ENCODE measurements around the gene IFFO2.

IFFO2 gene

DNA sequence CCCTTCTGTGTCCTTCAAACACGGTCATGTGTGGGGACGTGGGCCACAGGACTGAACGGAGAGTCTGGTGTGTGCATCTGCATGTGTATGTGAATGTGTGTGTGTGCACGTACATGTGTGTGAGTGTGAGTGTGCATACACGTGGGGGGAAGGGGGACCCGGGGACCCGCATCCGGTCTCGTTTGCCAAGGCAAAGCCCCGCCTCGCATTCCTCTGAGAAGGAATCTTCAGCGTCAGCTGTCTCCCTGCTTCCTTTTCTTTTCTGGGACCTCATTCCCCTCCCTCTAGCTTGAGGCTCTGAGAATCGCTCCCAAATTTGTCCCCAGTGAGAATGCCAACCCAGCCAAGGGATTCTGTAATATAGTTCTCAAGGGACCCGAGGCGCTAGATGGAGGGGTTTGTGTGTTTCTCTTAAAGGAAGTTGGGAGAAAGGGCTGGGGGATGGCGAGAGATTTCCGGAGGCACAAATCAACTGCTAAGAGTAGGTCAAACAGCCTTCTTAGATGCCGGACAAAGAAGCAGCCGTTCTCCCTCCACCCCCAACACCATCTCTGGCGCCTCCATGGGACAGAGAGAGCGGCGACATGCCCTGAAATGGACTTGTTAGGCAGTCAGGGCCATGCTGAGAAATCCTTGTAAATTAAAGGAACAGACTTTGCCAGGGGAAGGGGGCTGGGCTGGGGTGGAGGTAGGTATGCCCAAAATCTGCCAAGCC lies 6.6 kb downstream of the IFFO2 start:
- peak; percentile 76 for DNase-seq

DNA sequence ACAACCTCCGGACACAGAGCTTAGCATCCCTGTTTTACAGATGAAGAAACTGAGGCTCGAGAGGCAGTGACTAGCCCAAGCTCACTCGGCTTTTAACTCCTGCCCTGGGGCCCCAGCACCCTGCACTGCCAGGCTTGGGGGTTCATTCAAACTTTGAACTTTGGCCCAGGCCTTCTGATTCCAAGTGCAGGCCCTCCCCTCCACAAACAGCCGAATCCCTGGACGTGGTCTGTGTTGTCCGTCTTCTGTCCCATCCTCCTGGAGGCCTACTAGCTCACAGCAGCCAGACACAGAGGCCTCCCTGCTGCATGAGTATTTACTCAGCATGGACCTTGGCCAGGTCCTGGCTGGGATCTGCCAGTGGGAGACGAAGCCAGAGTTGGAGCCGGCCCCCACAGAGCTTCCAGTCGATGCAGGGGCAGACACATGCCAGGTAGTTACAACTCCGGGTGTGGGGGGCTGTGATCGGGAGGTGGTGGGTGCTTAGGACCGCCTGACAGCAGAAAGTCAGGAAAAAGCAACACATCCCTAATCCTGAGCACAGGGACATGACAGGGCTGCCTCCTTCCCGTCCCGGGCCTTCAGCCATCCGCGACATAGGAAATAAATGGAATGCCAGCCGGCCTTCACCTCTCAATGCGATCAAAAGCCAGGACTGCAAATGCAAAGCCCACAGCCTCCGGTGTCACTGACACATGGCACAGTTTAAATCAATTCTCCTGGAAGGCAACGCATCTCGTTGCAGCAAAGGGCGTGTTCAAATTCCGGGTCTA lies 7.4 kb downstream of the IFFO2 start:
- DNase-seq = peak; percentile 67

DNA sequence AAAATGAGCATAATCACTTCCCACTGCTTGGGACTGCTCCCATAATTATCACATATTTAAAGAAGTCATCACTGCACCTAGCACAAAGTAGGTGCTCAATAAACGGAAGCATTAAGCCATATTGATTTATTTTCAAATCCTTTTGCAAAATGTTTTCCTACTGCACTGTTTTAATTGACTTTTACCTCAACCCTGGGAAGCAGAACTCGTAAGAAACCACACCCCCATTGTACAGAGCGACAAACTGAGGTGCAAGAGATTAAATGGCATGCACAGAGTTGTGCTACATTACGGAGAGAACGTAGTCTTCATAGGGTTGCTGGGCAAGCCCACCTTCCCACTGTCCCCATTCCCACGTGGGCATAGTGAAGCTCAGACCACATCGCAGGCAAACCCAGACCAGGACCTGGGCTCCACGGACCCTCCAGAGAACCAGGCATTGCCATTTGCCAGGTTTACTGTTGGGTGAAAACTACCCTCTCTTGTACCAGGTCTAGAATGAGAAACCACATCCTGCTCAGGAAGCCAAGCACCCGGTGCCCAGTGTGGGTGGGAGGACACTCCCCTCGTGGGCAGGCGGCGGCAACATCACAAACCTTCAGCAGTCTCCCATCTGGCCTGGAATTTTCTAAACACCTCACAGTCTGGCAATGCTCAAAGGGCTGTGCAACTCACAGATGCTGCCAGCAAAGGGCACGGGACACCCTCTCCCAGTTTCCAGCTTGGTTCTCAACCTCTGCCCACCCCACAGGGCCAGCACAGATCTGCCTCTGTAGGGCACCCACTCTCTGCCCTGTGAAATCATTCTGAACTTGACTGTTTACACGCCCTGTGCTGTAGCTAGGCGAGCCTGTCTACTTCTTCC lies 8.2 kb downstream of the IFFO2 start:
- DNase-seq = no peak

DNA sequence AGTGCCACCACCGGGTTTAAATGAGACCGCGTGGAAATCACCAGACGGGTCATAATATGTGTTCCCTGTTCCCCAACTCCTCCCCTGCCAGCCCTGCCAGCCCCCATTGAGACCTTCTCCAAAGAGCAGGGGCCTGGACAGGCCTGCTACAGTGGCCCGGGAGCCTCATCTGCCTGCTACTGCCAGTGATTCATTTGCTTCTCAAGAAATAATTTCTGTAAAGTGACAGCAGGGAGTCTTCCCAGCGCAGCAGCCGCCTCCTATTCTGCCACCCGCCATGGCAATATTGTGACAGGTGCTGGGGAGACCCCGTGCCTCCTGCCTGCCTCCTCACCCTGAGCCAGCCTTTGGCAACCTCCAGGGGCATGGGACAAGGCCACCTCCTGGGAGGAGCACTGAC lies 8.9 kb downstream of the IFFO2 start:
- no peak for DNase-seq

DNA sequence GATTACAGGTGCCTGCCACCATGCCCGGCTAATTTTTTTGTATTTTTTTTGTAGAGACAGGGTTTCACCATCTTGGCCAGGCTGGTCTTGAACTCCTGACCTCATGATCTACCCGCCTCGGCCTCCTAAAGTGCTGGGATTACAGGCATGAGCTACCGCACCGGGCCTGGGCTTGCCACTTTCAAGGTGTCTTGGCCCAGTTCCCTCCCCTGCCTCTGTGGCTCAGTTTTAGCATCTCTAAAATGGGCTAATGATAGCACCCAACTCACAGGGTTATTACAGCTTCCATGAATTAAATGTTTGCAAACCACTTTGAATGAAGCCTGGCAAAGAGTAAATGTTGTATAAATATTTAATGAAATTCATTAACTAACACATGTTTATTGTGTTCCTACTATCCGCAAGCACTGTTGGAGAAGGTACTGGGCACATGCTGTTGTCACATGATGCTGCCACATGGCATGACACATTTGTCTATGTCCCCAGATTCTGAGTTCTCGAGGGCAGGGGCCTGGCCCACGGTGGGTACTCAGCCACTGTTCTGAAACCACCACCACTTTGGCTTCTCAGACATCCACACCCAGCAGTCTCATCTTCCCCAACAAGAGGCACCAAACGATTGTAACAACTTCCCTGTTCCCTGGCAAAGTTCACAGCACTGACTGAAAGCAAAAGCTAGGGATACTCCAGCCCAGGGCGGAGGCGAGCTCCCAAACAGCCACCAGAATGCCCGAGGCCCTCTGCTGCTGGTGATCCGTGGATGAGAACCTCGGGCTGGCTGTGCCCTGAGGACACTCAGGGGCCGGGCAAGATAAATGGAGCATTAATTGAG lies 9.7 kb downstream of the IFFO2 start:
- DNase-seq = no peak

DNA sequence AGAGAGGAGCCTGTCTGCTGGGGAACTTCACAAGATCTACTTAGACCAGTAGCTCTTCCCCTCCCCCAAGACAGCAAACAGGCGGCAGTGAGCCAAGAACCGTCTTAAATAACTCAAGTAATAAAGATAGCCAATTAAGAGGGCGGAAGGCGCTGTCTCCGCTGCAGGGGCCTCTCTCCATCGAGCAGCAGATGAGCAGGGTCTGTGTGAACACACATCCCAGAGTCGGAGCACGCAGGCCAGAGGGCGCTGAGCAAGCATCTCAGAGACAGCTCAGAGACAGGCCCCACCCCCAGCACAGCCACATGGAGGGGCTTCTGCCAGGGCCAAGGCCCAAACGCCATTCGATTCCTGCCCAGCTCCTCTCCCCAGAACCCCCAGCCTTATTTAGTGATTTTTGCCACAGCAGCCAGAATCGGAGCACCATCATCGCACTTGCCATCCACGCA lies 11.1 kb downstream of the IFFO2 start:
- DNase-seq = peak; percentile 51

DNA sequence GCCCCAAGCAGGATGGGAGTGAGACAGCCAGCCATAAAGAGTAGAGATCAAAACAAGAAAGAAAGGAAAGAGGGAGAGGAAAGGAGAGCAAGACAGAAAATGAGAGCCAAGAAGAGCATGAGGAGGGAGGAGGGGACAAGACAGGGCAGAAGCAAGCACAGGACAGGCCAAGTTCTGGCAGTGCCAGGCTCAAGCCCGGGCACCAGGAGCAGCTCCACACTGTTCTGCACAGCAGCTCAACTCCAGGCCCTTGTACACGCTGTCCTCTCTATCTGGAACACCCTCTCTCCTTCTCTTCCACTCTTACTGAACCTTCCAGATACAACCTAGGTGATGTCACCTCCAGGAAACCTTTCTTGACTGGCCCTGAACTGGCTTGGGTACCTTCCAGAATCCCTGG lies 11.7 kb downstream of the IFFO2 start:
- no peak for DNase-seq

DNA sequence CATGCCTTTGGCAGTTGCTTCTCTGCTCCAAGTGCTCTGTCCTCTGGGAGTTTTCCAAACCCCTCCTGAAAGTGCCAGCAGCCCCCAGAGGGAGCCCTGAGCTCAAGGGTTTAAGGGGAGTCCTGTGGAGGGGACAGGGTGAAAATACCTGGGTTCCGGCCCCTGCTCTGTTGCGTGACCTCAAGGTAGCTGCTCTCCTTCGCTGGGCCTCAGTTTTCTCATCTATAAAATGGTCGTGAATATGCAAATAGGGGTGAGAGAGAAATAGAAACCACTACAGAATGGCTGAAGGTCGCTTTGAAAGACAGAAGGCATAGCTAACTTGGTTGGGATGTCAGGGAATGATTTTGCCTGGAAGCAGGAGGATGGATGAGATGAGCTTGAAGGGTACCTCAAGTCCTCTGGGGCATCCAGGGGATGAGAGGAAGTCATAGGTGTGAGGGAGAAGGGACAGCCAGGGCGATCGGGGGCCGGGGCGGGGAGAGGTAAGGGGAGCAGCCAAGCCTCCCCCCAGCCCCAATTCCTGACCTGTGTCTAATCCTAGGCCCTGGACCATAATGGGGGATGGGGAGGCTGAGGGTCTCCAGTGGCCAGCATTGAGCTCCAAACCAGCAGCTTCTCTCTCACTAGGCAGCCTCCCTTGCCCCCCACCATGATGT lies 12.4 kb downstream of the IFFO2 start:
- no peak for DNase-seq

DNA sequence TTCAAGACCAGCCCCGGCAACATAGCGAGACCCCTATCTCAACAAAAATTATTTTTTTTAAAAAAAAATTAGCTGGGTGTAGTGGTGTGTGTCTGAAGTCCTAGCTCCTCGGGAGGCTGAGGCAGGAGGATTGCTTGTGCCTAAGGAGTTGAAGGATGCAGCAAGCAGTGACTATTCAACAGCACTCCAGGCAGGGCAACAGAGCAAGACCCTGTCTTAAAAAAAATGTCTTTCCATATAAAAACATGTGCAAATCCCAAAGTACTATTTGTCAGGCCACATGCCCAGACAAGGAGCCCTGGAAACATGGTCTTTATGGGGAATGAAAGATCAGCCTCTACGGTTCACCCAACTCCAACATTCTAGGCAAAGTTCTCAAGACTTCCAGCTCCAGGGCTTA lies 13.3 kb downstream of the IFFO2 start:
- DNase-seq = no peak

DNA sequence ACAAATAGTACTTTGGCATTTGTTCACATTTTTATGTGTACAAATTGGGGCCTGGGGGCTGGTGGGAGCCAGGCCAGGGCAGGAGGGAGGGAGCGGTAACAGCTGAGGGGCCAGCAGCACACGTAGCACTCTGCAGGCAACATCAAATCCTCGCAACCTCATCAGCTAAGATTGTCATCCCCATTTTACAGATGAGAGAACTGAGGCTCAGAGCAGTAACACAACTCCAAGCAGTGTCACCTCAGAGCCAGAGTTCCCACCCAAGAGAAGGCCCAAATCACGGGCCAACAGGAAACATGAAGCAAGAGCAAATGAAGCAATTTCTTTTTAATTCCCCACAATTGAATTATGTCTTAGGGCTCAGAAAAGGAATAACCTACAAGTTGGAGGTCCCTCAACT lies 14.1 kb downstream of the IFFO2 start:
- no peak for DNase-seq

DNA sequence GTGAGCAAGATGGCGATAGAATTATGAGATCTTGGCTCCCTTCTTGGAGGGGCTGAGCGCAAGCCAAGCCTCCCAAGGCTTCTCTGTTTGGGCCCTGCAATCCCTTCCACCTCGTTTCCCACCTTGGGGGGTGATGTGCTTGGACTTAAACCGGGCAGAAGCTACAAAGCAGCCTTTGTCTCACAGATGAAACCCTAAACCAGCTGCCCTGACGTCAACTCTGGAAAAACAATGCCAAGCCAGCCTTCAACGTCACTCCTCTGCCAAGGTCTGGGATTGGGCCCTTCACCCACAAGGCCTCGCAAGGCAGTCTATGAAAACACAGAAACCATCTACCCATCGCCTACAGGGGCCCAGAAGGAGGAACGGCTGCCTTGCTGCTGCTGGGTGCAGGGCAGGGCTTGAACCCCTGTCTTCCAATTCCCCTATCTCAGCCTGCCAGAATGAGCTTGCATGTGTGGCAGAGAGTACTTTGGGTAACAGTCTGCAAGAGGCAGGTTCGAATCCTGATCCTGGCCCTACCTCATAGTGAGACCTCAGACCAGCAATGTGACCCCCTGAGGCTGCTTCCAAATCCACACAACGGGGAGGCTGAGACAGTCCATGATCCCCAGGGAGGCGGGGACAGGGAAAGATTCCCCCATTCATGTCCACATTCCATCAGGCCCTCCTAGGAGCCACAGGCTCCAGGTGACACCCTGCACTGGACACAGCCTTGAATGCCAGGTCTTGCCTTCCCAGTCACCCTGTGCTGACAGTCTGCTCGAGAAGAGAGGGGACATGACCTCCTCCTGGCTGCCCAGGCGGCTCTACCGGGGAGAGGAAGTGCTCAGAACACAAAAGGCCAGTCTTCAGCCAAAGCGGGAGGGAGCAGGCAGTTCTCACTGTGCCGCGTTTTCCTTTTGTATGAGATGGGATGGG lies 15.0 kb downstream of the IFFO2 start:
- DNase-seq = no peak

DNA sequence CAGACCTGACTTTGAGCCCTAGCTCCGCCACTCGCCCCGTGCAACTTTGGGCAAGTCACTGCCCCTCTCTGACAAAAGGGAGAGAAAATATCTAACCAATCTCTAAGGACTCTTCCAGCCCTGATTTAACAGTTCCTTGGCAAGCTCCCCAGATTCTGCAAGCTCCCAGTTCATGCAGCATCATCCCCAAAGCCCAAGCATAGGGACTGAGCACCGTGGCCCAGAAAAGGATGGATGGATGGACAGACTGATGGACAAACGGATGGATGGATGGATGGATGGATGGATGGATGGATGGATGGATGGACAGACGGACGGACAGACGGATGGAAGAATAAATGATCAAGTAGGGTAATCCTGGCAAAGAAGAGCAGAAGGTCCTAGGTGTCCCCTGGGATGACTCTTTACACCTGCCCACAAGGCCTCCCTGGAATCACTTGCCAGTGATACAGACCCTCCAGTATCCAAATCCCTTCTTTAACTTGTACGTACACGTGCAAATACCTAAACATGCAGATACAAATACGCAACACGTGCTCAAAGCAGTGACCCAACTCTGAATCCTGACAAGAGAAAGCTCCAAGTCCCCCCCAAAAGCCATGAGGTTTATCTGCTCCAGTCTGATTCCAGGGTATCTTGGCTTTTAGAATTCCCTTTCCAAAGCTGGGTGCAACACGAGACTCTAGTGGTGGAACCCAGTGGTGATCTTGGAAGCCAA lies 16.0 kb downstream of the IFFO2 start:
- DNase-seq = no peak

DNA sequence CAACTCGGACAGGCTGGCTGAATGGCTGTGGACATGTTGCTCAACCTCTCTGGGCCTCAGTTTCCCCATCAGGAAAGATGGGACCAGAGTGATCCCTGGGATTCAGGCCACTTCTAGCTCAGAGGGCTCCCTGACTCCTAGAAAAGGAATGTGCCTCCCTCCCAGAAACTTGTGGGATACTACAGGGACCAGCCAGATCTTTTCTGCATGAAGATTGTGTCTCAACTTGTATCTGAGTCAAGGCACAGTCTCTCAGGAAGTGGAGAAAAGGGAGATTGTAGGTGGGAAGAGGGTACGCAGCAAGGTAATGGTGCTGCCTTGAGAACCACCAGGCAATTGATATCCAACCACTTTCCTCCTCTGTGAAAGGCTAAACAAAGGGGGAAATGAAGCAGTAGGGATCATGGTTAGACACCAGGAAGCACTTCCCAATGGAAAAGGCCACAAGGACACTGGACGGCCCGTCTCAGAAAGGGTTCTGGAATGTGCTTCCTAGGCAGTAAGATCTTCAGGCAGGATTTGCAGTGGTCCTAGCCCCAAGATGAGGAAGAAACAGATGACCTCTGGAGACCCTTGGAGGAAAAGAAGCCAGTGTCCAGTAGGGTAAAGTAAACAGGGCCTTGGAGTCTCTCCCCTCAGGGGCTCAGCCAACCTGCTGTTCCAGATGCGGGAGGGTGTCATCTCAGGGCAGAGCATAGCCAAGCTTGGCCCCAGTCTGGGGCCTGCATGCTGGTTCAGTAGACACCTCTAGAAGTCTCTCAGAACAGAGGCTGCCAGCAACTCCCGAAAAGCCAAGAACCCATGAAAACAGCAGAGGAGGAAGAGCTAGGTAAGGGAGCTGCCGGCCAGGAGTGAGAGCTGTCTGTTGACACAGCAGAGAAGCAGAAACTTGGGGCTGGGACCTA lies 16.8 kb downstream of the IFFO2 start:
- DNase-seq = no peak

DNA sequence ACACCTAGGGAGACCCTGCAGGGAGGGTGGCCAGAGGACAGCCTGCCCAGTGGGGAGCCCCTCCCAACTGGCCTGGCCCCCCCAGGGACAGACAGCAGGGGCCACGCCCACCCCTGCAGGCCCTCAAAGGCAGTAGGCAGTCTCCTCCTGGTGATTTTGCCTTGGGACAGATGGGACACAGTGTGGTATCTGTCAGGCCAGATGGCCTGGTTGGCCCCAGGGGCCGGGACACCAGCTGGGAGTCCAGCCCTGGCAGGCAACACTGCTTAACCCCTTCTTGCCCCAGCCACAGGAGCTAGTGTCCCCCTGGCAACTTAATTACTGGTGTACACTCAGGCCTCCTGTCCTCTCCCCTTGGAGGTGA lies 17.8 kb downstream of the IFFO2 start:
- DNase-seq = no peak

DNA sequence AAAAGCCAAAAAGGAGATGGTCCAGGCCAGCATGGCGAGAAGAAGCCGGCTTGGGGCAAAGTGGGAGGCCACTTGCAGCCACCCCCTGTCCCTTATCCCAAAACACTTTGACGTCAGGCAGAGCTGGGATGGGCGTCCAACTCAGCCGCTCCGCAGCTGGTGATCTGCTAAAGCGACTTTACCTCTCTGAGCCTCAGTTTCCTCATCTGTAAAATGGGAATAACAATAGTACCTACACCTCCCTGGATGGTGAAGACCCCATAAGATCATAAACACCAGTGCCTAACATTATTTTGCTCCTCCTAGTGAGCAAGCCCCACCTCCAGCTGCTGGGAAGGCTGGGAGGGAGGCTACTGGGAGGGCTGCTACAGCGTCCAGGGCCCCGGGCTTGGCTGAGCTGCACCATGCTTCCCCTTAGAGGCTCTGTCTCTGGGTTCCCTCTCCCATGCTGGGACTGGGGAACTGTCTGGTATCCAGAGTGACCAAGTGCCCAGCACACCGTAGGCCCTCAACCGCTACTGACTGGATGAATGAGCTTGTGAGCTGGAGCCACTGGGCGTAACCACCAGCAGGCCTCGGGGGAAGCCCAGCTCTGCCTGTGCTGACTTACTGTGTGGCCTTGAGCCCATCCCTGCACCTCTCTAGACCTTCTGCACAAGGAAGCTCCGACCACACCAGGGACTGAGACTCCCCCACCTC lies 18.3 kb downstream of the IFFO2 start:
- DNase-seq = no peak

DNA sequence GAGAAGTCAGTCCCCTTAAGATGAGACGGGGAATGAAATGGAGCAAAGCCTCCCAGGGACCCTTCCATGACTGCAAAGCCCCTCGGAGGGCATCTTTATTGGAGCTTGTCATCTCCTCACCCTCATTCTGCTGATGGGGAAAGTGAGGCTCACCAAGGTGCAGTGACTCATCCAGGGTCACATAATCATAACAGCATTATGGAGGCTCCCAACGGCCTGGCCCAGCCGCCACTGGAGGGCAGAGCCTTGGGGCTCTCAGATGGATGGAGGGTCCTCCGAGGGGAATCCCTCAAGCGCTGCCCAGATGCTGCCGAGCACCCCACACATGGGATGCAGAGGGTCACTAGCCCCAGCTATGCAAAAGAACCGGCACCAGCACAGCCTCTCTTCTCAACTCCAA lies 18.9 kb downstream of the IFFO2 start:
- DNase-seq = no peak

DNA sequence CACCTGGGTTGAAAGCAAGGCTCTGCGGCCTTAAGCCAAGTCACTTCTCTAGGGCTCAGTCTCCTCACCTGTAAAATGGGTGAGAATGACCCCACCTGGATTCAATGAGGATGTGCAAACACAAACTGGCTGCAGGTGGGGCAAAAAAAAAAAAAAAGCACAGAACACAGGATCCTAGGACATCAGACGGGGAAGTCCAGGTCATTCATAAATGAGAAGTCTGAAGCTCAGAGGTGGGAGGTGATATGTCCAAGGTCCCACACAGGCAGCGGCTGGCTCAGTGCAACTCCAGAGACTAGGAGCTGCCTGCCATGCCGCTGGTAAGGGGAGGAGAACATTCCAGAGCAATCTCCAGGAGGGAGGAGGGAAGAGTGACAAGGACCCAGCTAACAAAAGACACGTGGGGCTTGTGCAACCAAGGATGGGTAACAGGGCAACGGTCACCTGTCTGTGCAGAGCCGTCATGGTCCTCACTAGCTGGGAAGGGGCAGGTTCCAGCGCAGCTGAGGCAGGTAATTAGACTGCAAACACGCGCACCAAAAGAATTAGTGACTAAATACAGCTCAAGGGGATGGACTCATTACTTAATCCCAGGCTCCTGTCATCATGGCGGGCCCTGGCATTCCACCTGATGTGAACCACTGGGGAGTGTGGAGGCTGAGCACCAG lies 19.5 kb downstream of the IFFO2 start:
- no peak for DNase-seq

DNA sequence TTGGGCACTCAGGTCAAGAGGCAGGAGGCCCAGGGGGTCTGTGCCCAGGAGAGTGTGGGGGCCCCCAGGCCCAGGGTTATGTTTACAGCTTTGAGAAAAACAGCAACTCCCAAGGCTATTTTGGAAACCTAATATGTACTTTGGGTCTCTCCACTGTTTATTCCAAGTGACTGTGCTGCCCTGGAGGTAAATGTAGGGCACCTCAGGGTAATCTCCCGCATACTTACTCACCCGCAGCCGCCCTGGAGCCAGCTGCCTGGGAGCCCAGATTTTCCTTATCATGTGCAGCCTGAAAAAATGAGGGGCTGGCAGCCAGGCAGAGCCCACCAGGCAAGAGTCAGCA lies 20.0 kb downstream of the IFFO2 start:
- no peak for DNase-seq
